Activated CD4-positive, alpha-beta T cell treated with anti-CD3 and anti-CD28 coated beads, Interleukin-10, Interleukin-2, amounts not matched to agents 100 ng/mL and 50 ng/mL, durations not matched to agents 16 hours and 8 hours (primary cell): ENCODE measurements around the gene OTOP2.
A peak's percentile ranks its signal among the peaks of the same experiment; 100 is the strongest.
"Not testable (repeated sequence)": the region's sequence is repeated elsewhere in the genome, so short reads cannot be mapped to it uniquely, and the experiment has no call there.

Source experiments
- DNase-seq: peaks from one replicate; pipeline ENCODE4 v3.0.0-alpha.2; 2020

The OTOP2 gene

GRCh38 chr17:74953134-74953687, 29.1 kb downstream of the OTOP2 start:
- DNase-seq, result no peak

- no peak for DNase-seq
These were observed 30.0 kb downstream of the OTOP2 start for GRCh38 chr17:74954115-74954514.

- DNase-seq, result no peak
These were observed 30.8 kb downstream of the OTOP2 start for GRCh38 chr17:74954665-74955421.

GRCh38 chr17:74956093-74956492, 32.0 kb downstream of the OTOP2 start:
- no peak for DNase-seq

- DNase-seq, result peak; percentile 79
These were observed 34.1 kb downstream of the OTOP2 start for GRCh38 chr17:74957935-74958740.

- no peak for DNase-seq
These were observed 35.9 kb downstream of the OTOP2 start for GRCh38 chr17:74959826-74960515.

GRCh38 chr17:74960570-74961342, 36.7 kb downstream of the OTOP2 start:
- peak; percentile 63 for DNase-seq

GRCh38 chr17:74961657-74962350, 37.7 kb downstream of the OTOP2 start:
- DNase-seq, result peak; percentile 86

GRCh38 chr17:74962622-74963394, 38.7 kb downstream of the OTOP2 start:
- DNase-seq, result no peak

GRCh38 chr17:74963656-74964055, 39.6 kb downstream of the OTOP2 start:
- no peak for DNase-seq

GRCh38 chr17:74964246-74964761, 40.2 kb downstream of the OTOP2 start:
- no peak for DNase-seq

- DNase-seq, result no peak
These were observed 41.0 kb downstream of the OTOP2 start for GRCh38 chr17:74964988-74965622.

GRCh38 chr17:74968361-74968780, 44.3 kb downstream of the OTOP2 start:
- DNase-seq, result no peak

GRCh38 chr17:74969501-74969900, 45.4 kb downstream of the OTOP2 start:
- not testable (repeated sequence) for DNase-seq

GRCh38 chr17:74970395-74970794, 46.3 kb downstream of the OTOP2 start:
- no peak for DNase-seq

- no peak for DNase-seq
These were observed 47.2 kb downstream of the OTOP2 start for GRCh38 chr17:74971069-74971841.

- no peak for DNase-seq
These were observed 47.7 kb downstream of the OTOP2 start for GRCh38 chr17:74971842-74972106.

GRCh38 chr17:74972107-74972972, 48.3 kb downstream of the OTOP2 start, which contains the start of gene HID1:
Gene HID1, minus strand, starts transcription at chr17:74972759. Its CDS starts 103 bp downstream, at chr17:74972656.
- peak; percentile 62 for DNase-seq

- DNase-seq, result no peak
These were observed 48.9 kb downstream of the OTOP2 start for GRCh38 chr17:74972973-74973328.
